ENCODE results near the gene PNPLA6.
"Not testable (repeated sequence)": the region's sequence is repeated elsewhere in the genome, so short reads cannot be mapped to it uniquely, and the experiment has no call there.

PNPLA6 gene

GRCh38 chr19:7556696-7557315 is 21.3 kb downstream of the PNPLA6 start:
- no peak for DNase-seq

DNA sequence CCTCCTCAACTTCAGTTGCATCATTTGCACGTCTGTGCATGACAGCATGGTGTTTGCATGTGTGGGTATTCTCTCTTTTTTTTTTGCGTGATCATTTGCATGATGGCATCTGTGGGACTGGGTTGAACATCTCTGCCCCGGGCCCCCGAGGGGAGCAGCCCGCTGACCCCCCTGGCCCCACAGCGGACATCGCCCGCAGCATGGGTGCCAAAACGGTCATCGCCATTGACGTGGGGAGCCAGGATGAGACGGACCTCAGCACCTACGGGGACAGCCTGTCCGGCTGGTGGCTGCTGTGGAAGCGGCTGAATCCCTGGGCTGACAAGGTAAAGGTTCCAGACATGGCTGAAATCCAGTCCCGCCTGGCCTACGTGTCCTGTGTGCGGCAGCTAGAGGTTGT is 23.1 kb downstream of the PNPLA6 start:
- no peak for DNase-seq

DNA sequence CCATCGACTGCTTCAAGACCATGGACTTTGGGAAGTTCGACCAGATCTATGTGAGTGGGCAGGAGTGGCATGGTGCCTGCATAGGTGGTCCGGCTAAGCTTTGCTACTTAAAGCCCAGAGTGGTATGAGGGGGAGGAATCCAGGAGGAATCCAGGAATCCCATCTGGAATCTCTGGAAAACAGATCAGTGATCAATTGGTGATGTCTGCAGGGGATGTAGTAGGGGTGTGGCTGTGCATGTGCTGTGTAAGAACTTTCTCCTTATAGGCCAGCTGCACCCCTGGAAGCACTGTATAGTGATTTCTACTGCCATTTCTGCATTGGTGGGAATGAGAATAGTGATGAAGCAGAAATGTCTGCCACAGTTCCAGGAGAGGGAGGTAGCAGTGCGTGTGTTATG is 23.6 kb downstream of the PNPLA6 start:
- DNase-seq: no peak

GRCh38 chr19:7560255-7560654 is 24.7 kb downstream of the PNPLA6 start:
- no peak for DNase-seq

- DNase-seq: no peak
Measured at GRCh38 chr19:7561325-7561724, 25.8 kb downstream of the PNPLA6 start.

GRCh38 chr19:7562646-7563393 is 27.3 kb downstream of the PNPLA6 start:
- DNase-seq: no peak

- no peak for DNase-seq
Measured at GRCh38 chr19:7564866-7565265, 29.3 kb downstream of the PNPLA6 start.

- DNase-seq: no peak
Measured at GRCh38 chr19:7565332-7565731, 29.8 kb downstream of the PNPLA6 start.

- no peak for DNase-seq
Measured at GRCh38 chr19:7570761-7571160, 35.2 kb downstream of the PNPLA6 start.

GRCh38 chr19:7575434-7576040 is 40.0 kb downstream of the PNPLA6 start:
- DNase-seq: no peak

DNA sequence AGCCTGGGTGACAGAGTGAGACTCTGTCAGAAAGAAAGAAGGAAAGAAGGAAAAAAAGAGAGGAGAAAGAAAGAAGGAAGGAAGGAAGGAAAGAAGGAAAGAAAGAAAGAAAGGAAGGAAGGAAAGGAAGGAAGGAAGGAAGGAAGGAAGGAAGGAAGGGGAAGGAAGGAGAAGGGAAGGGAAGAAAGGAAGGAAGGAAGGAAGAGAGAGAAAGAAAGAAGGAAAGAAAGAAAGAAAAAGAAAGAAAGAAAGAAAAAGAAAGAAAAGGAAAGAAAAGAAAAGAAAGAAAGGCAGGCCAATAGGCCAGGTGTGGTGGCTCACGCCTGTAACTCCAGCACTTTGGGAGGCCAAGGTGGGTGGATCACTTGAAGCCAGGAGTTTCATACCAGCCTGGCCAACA is 41.9 kb downstream of the PNPLA6 start:
- DNase-seq: not testable (repeated sequence)

DNA sequence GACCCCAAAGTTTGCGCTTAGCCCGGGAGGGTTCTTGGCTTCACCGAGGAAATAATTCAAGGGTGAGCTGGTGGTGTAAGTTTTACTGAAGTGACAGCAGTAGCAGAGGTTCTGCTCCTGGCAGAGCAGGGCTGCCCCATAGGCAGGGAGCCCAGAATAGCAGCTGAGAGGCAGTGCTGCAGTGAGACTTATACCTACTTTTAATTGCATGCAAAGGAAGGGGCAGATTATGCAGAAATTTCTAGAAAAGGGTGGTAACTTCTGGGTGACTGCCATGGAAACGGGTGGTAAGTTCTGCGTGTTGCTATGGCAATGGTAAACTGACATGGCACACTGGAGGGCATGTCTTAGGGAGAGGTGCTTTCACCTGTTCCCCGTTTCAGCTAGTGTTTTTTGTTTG is 42.6 kb downstream of the PNPLA6 start:
- DNase-seq: no peak

GRCh38 chr19:7579182-7579581 is 43.7 kb downstream of the PNPLA6 start:
- no peak for DNase-seq

DNA sequence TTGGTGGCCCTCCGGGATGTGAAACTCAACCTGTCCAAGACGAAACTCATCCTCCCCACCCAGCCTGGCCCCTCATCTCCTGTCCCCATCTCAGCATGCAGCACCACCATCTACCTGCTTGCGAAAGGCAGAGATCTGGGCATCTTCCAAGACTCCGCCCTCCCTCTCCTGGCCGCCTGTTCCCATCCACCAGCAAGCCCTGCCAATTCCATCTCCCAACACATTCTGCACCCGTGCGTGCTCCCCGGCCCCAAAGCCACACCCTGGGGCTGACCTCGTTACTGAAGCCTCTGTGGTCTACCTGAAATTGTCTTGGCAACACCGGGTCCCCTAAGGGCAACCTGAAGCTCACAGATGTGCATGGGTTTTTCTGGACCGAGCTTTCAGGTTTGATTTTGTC is 46.9 kb downstream of the PNPLA6 start:
- DNase-seq: no peak

GRCh38 chr19:7589822-7590221 is 54.3 kb downstream of the PNPLA6 start:
- DNase-seq: no peak

- no peak for DNase-seq
Measured at GRCh38 chr19:7590256-7590655, 54.7 kb downstream of the PNPLA6 start.

DNA sequence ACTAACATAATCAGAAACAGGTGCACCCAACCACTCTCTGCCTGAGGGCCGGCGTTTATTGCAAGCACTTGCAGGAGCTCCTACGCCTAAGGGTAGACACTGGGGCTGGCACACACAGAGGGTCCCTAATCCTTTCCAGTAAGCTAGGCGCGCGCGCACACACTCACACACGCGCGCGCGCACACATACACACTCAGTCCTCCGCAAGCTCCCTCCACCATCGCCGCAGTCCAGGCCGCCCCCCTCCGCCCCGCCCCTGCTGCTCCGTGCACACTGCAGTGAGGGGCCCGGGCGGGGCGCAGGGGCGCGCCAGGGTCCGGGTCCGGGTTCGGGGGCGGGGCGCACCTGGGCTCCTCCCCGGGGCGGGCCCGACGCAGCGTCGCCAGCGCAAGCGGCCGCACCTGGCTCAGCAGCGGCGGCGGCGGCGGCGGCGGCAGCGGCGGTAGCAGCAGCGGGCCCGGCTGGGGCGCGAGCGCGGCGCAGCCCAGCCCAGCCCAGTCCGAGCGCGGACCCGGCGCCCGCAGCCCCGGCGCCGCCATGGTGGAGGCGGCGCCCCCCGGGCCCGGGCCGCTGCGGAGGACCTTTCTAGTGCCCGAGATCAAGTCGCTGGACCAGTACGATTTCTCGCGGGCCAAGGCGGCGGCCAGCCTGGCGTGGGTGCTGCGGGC is 60.1 kb downstream of the PNPLA6 start, which contains the start of gene CAMSAP3:
TSS of gene CAMSAP3 (plus strand) at position 398 of the 668 bp plus-strand sequence. CDS start at position 538, 140 bp downstream.
- peak; percentile 22 for DNase-seq

GRCh38 chr19:7596211-7596937 is 60.9 kb downstream of the PNPLA6 start:
- DNase-seq: no peak

DNA sequence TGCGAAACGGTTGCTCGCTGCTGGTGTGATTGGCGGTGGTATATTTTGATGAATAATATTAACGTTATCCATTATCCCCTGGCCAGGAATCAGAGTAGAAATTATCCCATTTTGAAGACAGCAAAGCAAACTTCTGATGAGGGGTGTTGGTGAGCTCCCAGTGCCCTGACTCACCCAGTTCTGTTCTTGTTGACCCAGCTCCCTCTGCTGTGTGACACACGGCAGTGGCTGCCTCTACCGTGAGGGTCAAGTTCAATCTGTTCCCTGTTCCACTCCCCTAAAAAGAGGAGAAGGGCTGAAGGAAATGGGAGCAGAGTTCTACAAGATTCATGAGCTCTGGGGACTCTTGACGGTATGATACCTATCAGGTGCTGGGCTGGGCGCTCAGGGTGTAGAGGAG is 62.2 kb downstream of the PNPLA6 start:
- no peak for DNase-seq

GRCh38 chr19:7598180-7598579 is 62.7 kb downstream of the PNPLA6 start:
- DNase-seq: no peak

- no peak for DNase-seq
Measured at GRCh38 chr19:7600721-7601120, 65.2 kb downstream of the PNPLA6 start.

DNA sequence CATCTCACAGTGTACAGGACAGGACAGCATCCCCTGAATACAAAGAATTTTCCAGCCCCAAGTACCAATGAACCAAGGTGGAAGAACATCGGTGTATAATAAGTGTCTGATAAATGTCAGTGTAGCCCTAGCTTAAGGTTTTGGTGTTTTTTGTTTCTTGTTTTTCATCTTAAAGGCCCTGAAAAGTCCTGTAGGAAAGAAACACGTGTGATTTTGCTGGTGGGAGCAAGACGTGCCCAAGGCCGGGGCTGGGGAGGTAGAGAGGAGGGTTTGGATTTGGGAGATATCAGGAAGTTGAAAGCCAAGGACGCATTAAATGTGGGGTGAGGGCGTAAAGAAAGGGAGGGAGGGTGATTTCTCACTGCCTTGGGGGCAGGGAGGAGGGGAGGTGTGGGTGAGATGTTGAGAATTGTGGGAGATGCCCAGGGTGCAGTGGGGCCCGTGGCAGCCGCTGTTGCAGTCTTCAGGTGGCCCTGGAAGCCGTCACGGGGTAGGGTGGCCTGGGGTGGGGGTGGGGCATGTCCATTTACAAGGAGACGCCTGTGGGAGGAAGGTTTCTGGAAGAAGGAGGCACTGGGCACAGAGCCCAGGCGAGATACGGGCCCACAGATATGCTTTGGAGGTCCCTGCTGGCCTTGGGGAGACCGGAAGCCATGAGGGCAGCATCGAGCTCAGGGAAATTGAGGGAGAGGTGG is 66.9 kb downstream of the PNPLA6 start:
- no peak for DNase-seq

Measured in effector CD8-positive, alpha-beta T cell (primary cell).